OCI-LY1 (cell line): Measurements from ENCODE around the gene CASP6.

ENCODE experiments used
- H2AFZ ChIP-seq: fragments of 200-600 bp; sonication (generic), shearing (Covaris generic); 2 replicates; pipeline ENCODE4 v1.6.0; 2014; ENCODE audit warnings: antibody characterized with exemption, mild to moderate bottlenecking, low read length
- H3F3A ChIP-seq: fragments of 200-600 bp; sonication (generic), shearing (Covaris generic); 2 replicates; pipeline ENCODE4 v1.6.0; 2014; ENCODE audit warnings: mild to moderate bottlenecking, antibody characterized with exemption, low read length, moderate library complexity; ENCODE audit not compliant: insufficient read depth
- H3K27ac ChIP-seq: fragments of 200-600 bp; sonication (generic); 2 replicates; pipeline ENCODE4 v1.5.1; 2014; ENCODE audit warnings: low read length, mixed run types, mild to moderate bottlenecking, low read depth; ENCODE audit not compliant: poor library complexity, severe bottlenecking
- H3K27me3 ChIP-seq: fragments of 200-600 bp; sonication (generic); 2 replicates; pipeline ENCODE4 v1.6.0; 2014; ENCODE audit warnings: antibody characterized with exemption, mild to moderate bottlenecking, low read length, moderate library complexity; ENCODE audit not compliant: insufficient read depth
- H3K36me3 ChIP-seq: fragments of 200-600 bp; sonication (generic); 2 replicates; pipeline ENCODE4 v1.6.1; 2014; ENCODE audit warnings: mild to moderate bottlenecking, antibody characterized with exemption, low read length, moderate library complexity, mixed read lengths; ENCODE audit not compliant: insufficient read depth
- H3K4me1 ChIP-seq: fragments of 200-600 bp; sonication (generic); 2 replicates; pipeline ENCODE4 v1.5.1; 2014; ENCODE audit warnings: mild to moderate bottlenecking, low read length, moderate library complexity; ENCODE audit not compliant: insufficient read depth, severe bottlenecking
- H3K4me2 ChIP-seq: fragments of 200-600 bp; sonication (generic), shearing (Covaris generic); 2 replicates; pipeline ENCODE4 v1.6.1; 2014; ENCODE audit warnings: low read length
- H3K4me3 ChIP-seq: fragments of 200-600 bp; sonication (generic); 2 replicates; pipeline ENCODE4 v1.5.1; 2014; ENCODE audit warnings: low read length, low read depth, mild to moderate bottlenecking, mixed read lengths; ENCODE audit not compliant: poor library complexity, severe bottlenecking
- H3K79me2 ChIP-seq: fragments of 200-600 bp; shearing (Covaris generic); 2 replicates; pipeline ENCODE4 v1.6.1; 2016; ENCODE audit warnings: mixed run types, low read length, mixed read lengths; ENCODE audit not compliant: insufficient read depth
- H3K9ac ChIP-seq: fragments of 200-600 bp; sonication (generic), shearing (Covaris generic); 2 replicates; pipeline ENCODE4 v1.6.1; 2014; ENCODE audit warnings: mild to moderate bottlenecking, low read length, mixed read lengths
- H3K9me2 ChIP-seq: fragments of 200-600 bp; sonication (generic), shearing (Covaris generic); 2 replicates; pipeline ENCODE4 v1.6.1; 2014; ENCODE audit warnings: low read depth, mild to moderate bottlenecking, low read length, mixed read lengths
- H3K9me3 ChIP-seq: fragments of 200-600 bp; shearing (Covaris generic); 2 replicates; pipeline ENCODE4 v1.6.1; 2014; ENCODE audit warnings: low read length, mixed read lengths
- H4K20me1 ChIP-seq: fragments of 200-600 bp; sonication (generic), shearing (Covaris generic); 2 replicates; pipeline ENCODE4 v1.6.0; 2016; ENCODE audit warnings: mild to moderate bottlenecking, low read length; ENCODE audit not compliant: insufficient read depth
- CTCF ChIP-seq: fragments of 200-600 bp; sonication (generic), shearing (Covaris generic); IDR thresholded peaks from 2 replicates; pipeline ENCODE4 v1.5.1; 2017; ENCODE audit warnings: mild to moderate bottlenecking, antibody characterized with exemption, low read length, moderate library complexity, mixed read lengths
- EZH2 ChIP-seq: fragments of 200-600 bp; sonication (generic), shearing (Covaris generic); IDR thresholded peaks from 2 replicates; pipeline ENCODE4 v1.8.0; 2017; ENCODE audit warnings: borderline replicate concordance, mixed run types, mild to moderate bottlenecking, antibody characterized with exemption, low read length, moderate library complexity, mixed read lengths

Gene CASP6

GRCh38 chr4:109719604-109720003 is 16.4 kb upstream of the CASP6 start:
- Histone ChIP-seq H3K27ac (no peak overlapping the region), H3K9me3 (no peaks in the 10 kb centered on the region)

GRCh38 chr4:109718759-109719158 is 15.5 kb upstream of the CASP6 start:
- 0 out of 2 replicates have a peak, but pooled peaks cover 2% of the 10 kb centered on the region for H3F3A ChIP-seq
- no peak overlapping the region for H3K4me3 ChIP-seq
- no peaks in the 10 kb centered on the region for H3K9me3 ChIP-seq
- H2AFZ ChIP-seq = no peak overlapping the region
- peaks cover 16% of the 10 kb centered on the region; the same call in 1 of the 2 replicates for H3K79me2 ChIP-seq
- H3K36me3 ChIP-seq = peaks cover 50% of the 10 kb centered on the region
- no peak overlapping the region for H3K9ac ChIP-seq
- TF ChIP-seq CTCF = no peak
- TF ChIP-seq EZH2 = no peak
- H3K9me2 ChIP-seq = no peaks in the 10 kb centered on the region
- no peaks in the 10 kb centered on the region for H3K27me3 ChIP-seq
- H3K4me1 ChIP-seq = no peaks in the 10 kb centered on the region
- no peak overlapping the region for H3K27ac ChIP-seq
- no peaks in the 10 kb centered on the region for H4K20me1 ChIP-seq
- no peak overlapping the region for H3K4me2 ChIP-seq

More at GRCh38 chr4:109719604-109720003, 16.4 kb upstream of the CASP6 start:
- Histone ChIP-seq H3F3A (0 out of 2 replicates have a peak, but pooled peaks cover 2% of the 10 kb centered on the region), H3K27me3 (no peaks in the 10 kb centered on the region), H4K20me1 (no peaks in the 10 kb centered on the region), H3K9me2 (no peaks in the 10 kb centered on the region), H3K36me3 (peaks cover 50% of the 10 kb centered on the region), H3K4me1 (no peaks in the 10 kb centered on the region), H3K9ac (no peak overlapping the region), H3K79me2 (peaks cover 16% of the 10 kb centered on the region; the same call in 1 of the 2 replicates), H3K4me3 (no peak overlapping the region), H2AFZ (no peak overlapping the region), H3K4me2 (no peak overlapping the region)
- TF ChIP-seq CTCF = no peak
- TF ChIP-seq EZH2 = no peak

GRCh38 chr4:109713500-109713899 is 10.3 kb upstream of the CASP6 start:
- no peaks in the 10 kb centered on the region for H3K9me3 ChIP-seq
- 0 out of 2 replicates have a peak, but pooled peaks cover 5% of the 10 kb centered on the region for H3K79me2 ChIP-seq
- H3K4me2 ChIP-seq = no peak overlapping the region
- no peaks in the 10 kb centered on the region for H3K9me2 ChIP-seq
- no peak for TF ChIP-seq EZH2
- no peak for TF ChIP-seq CTCF
- H3F3A ChIP-seq = 0 out of 2 replicates have a peak, but pooled peaks cover 2% of the 10 kb centered on the region
- no peak overlapping the region for H2AFZ ChIP-seq
- no peak overlapping the region for H3K9ac ChIP-seq
- H3K27me3 ChIP-seq = no peaks in the 10 kb centered on the region
- no peak overlapping the region for H3K4me3 ChIP-seq
- H3K36me3 ChIP-seq = peaks cover 58% of the 10 kb centered on the region
- no peak overlapping the region for H3K27ac ChIP-seq
- H4K20me1 ChIP-seq = no peaks in the 10 kb centered on the region
- H3K4me1 ChIP-seq = no peaks in the 10 kb centered on the region
